GM19025 (cell line): ENCODE data around the gene CPXM2.

ENCODE experiments used
- ATAC-seq: cut with Tn5 transposase; IDR thresholded peaks from one replicate; pipeline ENCODE4 v1.9.1; 2021; ENCODE audit warnings: mild to moderate bottlenecking, low read depth, moderate library complexity; ENCODE audit not compliant: unreplicated experiment

CPXM2 gene

GRCh38 chr10:123704076-123704475 is 187.5 kb downstream of the CPXM2 start:
- ATAC-seq, result no peak

DNA sequence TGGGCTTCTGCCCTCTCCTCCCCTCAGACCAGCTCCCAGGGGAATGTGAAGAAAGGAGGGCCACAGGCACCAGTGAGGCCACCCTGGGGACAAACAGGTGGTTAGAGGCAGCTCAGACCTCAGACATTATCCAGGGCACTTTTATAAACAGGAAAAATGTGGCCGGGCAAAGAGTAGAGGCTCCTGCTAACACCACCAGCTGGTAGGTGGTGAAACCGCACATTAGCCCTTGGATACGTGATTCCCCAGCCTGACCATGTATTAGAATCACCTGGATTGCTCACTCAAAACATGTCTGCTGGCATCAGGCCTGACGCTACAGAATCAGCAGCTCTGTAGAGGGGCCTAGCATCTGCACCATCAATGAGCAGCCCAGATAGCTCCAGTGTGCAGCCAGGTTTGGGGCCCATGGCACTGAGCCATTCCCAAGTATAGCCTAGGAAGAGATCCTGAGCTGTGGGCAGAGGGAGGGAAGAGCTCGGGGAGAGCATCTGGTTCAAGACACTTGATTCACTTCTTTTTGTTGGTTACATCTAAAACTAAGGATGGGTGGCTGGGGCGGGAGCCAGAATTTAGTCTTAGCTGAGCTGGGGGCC is 188.3 kb downstream of the CPXM2 start:
- ATAC-seq, result no peak
